Right atrium auricular region (tissue), 2 donors: ENCODE measurements around the gene ITGB1. TPM values are rescaled to one million over a fixed set of nuclear protein-coding genes. Genes with fewer than 3 reads are reported as not detected.
A peak's percentile ranks its signal among the peaks of the same experiment; 100 is the strongest.

Source experiments
- DNase-seq: peaks from one replicate; pipeline ENCODE4 v3.0.0-alpha.2; 2019; ENCODE audit warnings: low spot score
- H3K27ac ChIP-seq, 2 donors: fragments of 200-600 bp; sonication (generic); 1 replicate in 1 of 2; 2 replicates in 1 of 2; pipeline ENCODE4 v1.5.1; 2016 to 2019
- H3K27me3 ChIP-seq, 2 donors: fragments of 200-600 bp; sonication (generic); one replicate each; pipeline versions ENCODE4 v1.5.1 to v1.6.0; 2017 to 2019
- H3K36me3 ChIP-seq: fragments of 200-600 bp; sonication (generic); one replicate; pipeline ENCODE4 v1.5.1; 2016
- H3K4me1 ChIP-seq, 2 donors: fragments of 200-600 bp; sonication (generic); one replicate each; pipeline versions ENCODE4 v1.5.1 to v1.6.0; 2017 to 2019
- H3K4me3 ChIP-seq, 2 donors: fragments of 200-600 bp; sonication (generic); 1 replicate in 1 of 2; 2 replicates in 1 of 2; pipeline ENCODE4 v1.5.1; 2017 to 2019; ENCODE audit warnings: mild to moderate bottlenecking in 1 of 2, moderate library complexity in 1 of 2
- H3K9me3 ChIP-seq, 2 donors: fragments of 200-600 bp; sonication (generic); one replicate each; pipeline ENCODE4 v1.5.1; 2019
- CTCF ChIP-seq, 2 donors: fragments of 200-600 bp; sonication (generic); IDR thresholded peaks; one replicate each; pipeline ENCODE4 v1.5.1; 2019; ENCODE audit warnings: antibody characterized with exemption in 2 of 2
- total RNA-seq, 2 donors: library from RNA; depleted of rRNA; stranded (reverse); fragments of >200 nt; gene quantifications; one replicate each; pipeline ENCODE4 v1.1.0, GENCODE V29; 2016

ITGB1 gene
- total RNA-seq, 2 donors from 2014 or later: 454 to 1,054 TPM

GRCh38 chr10:32943854-32944661 lies 14.0 kb downstream of the ITGB1 start:
- H3K4me3 ChIP-seq: no peak overlapping the region
- no peak for TF ChIP-seq CTCF (IDR thresholded peaks at IDR 0.05)
- H3K36me3 ChIP-seq: no peaks in the 10 kb centered on the region
- peak overlapping the region; percentile 33 to 36 for H3K27ac ChIP-seq
- no peaks in the 10 kb centered on the region for H3K9me3 ChIP-seq
- peaks cover 0 to 76% of the 10 kb centered on the region in 2 donors for H3K4me1 ChIP-seq
- DNase-seq: no peak
- no peaks in the 10 kb centered on the region for H3K27me3 ChIP-seq

- Histone ChIP-seq H3K4me1 (peaks cover 0 to 76% of the 10 kb centered on the region in 2 donors), H3K9me3 (no peaks in the 10 kb centered on the region), H3K27ac (peak overlapping the region; percentile 33 to 36), H3K36me3 (no peaks in the 10 kb centered on the region), H3K4me3 (no peak overlapping the region), H3K27me3 (no peaks in the 10 kb centered on the region)
- DNase-seq: no peak
- TF ChIP-seq CTCF (IDR thresholded peaks at IDR 0.05): no peak
Measured at GRCh38 chr10:32943395-32943794, 14.6 kb downstream of the ITGB1 start.

DNA sequence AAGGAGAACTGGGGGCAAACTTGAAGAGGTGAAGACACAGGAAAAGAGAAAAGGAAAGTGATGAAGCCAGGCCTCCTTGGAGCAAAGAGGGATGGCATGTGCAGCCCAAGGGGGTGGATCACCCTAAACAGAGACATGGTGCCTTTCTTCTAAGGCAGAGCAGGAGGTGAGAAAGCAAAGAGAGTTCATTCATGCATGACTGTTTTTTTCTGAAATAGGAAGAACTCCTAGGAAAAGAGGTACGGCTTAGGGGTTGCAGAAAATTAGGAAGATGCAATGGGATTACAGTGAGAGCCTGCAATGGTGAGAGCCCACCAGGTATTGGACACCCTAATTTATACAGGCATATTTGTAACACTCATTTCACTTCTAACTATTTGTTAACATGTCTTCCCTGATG lies 15.9 kb downstream of the ITGB1 start:
- DNase-seq: no peak
- Histone ChIP-seq H3K4me3 (no peak overlapping the region), H3K27me3 (no peaks in the 10 kb centered on the region), H3K27ac (peak overlapping the region in 1 of 2 donors; percentile 75), H3K36me3 (no peaks in the 10 kb centered on the region), H3K4me1 (peaks cover 0 to 83% of the 10 kb centered on the region in 2 donors), H3K9me3 (no peaks in the 10 kb centered on the region)
- no peak for TF ChIP-seq CTCF (IDR thresholded peaks at IDR 0.05)

DNA sequence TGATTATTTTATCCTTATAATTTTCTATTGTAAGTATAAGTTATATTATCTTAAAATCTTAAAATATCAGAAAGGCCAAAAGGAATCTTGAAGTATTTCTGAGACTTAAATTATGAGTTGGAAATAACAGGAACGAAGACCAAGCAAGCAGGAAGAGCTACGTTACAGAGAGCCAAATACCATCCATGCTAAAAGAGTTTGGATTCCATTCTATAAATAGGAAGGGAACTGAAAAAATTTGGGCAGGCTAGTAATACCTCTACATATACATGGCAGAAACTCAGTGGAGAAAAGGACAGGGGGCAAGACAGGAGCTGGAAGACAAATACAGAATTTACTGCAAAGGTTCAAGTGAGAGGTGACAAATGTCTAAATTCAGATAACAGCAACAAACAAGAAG lies 16.7 kb downstream of the ITGB1 start:
- no peaks in the 10 kb centered on the region for H3K9me3 ChIP-seq
- H3K27me3 ChIP-seq: no peaks in the 10 kb centered on the region
- H3K4me1 ChIP-seq: peaks cover 0 to 79% of the 10 kb centered on the region in 2 donors
- peak overlapping the region in 1 of 2 donors; percentile 75 for H3K27ac ChIP-seq
- H3K4me3 ChIP-seq: no peak overlapping the region
- H3K36me3 ChIP-seq: no peaks in the 10 kb centered on the region
- TF ChIP-seq CTCF (IDR thresholded peaks at IDR 0.05): no peak
- no peak for DNase-seq

DNA sequence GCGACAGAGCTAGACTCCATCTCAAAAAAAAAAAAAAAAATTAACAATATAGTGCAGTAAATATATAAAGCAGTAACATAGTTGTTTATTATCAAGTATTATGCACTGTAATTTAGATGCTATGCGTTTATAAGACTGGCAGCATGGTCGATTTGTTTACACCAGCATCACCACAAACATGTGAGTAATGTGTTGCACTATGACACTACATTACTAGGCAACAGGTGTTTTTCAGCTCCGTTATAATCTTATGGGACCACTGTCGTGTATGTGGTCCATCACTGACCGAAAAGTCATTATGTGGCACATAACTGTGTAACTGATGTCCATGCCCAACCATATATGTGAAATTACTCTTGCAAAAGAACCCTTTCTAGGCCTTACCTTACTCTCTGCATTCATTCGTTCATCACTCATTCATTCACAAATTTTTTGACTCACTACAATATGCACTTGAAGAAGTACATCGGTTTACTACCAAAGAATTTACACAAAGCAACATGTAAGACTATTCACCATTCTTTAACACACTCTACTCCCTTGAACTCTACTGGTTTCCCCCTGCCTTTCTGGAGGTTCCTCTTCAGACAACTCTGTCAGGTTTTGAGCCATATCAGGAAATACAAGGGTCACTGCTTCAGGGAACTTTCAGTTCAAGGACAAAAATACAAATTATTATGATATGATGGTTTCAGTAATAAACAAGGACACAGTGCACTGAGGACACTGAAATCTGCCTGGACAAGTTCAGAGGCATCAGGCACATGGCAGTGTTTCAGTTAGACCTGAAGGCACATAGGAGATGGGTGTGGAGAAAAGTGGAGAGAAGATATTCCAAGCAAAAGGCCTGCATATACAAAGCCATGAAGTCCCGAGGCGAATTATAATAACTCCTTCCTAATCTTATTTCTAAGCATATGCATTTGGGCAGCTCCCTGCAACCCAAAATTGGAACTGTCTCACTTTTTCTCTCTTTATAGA lies 17.4 kb downstream of the ITGB1 start:
- Histone ChIP-seq H3K36me3 (peaks cover 1% of the 10 kb centered on the region), H3K27ac (peak overlapping the region in 1 of 2 donors; percentile 75), H3K4me3 (no peak overlapping the region), H3K9me3 (no peaks in the 10 kb centered on the region), H3K27me3 (no peaks in the 10 kb centered on the region), H3K4me1 (peaks cover 0 to 80% of the 10 kb centered on the region in 2 donors)
- TF ChIP-seq CTCF (IDR thresholded peaks at IDR 0.05): no peak
- DNase-seq: no peak
